Measurements from ENCODE around the gene VASP.
A peak's percentile ranks its signal among the peaks of the same experiment; 100 is the strongest.

VASP gene

DNA sequence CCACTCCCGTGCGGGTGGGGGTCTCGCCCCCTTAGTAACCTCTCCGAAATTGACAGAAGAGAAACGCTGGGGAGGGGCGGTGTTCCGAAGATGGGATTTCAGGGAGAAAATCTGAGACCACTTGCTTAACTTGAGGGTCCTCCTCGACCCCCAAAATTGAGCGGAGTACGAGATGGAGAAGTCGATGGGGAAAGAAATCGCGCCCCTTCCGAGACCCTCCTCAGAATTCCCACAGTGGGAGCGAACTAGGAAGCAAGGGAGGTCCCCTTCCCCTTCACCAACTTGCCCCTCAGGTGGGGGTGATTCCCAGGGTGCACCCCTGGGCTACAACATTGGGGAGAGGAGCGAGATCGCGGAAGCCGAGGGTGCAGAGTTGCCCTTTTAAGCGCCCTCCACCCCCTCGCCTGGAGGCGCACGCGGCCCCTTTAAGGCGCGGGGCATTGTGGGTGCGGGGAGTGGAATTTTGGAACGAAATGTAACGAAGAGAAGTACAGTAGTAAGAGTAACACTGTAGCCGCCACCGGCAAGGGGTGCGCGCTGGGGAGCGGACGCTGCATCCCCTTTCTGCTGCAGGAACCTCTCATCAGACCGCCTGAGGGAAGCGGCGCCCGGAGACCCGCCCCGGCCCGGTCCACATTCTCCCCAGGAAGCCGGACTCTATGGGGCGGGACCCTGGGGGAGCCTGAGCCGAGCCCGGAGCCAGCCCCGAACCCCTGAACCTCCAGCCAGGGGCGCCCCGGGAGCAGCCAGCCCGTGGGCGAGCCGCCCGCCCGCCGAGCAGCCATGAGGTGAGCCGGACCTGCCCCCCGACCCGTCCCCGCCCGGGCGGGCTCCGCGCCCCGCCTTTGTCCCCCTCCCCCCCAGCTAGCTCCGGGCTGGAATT lies at the start of gene VASP:
Gene VASP, plus strand, starts transcription at position 491 of the 883 bp plus-strand sequence. Its CDS starts 293 bp downstream, at position 784.
- DNase-seq, result peak; percentile 91

DNA sequence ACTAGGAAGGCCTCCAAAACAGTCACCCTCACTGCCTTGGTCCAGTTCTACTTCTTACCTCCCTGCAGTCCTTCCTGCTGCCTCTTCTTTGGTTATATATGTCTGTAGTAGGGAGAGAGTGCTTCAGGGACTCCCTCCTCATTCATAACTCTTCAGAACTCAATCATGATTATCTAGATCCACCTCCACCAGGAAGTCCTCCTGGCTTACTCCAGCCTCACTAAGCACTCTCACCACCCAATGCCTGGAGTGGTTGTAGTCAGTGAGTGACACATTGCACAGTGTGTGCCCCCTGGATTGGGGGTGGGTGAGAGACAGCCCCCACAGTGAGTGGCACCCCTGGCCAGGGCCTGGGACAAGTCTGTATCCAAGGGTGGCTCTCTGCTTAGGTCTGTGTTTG lies 49.5 kb upstream of the VASP start:
- no peak for DNase-seq

- DNase-seq, result no peak
Measured at GRCh38 chr19:45460807-45461347, 46.4 kb upstream of the VASP start.

GRCh38 chr19:45462174-45462573 lies 45.1 kb upstream of the VASP start:
- DNase-seq, result no peak

GRCh38 chr19:45463241-45463640 lies 44.0 kb upstream of the VASP start:
- no peak for DNase-seq

GRCh38 chr19:45464274-45464673 lies 43.0 kb upstream of the VASP start:
- DNase-seq, result no peak

GRCh38 chr19:45464852-45465441 lies 42.3 kb upstream of the VASP start:
- no peak for DNase-seq

- no peak for DNase-seq
Measured at GRCh38 chr19:45467115-45467455, 40.2 kb upstream of the VASP start.

GRCh38 chr19:45467456-45468158 lies 39.7 kb upstream of the VASP start, which contains the start of gene FOSB:
FOSB (plus strand) TSS chr19:45467996; CDS start chr19:45468587, 591 bp downstream.
- peak; percentile 99 for DNase-seq

DNA sequence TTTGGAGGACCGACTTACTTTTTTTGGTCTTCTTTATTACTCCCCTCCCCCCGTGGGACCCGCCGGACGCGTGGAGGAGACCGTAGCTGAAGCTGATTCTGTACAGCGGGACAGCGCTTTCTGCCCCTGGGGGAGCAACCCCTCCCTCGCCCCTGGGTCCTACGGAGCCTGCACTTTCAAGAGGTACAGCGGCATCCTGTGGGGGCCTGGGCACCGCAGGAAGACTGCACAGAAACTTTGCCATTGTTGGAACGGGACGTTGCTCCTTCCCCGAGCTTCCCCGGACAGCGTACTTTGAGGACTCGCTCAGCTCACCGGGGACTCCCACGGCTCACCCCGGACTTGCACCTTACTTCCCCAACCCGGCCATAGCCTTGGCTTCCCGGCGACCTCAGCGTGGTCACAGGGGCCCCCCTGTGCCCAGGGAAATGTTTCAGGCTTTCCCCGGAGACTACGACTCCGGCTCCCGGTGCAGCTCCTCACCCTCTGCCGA lies 39.1 kb upstream of the VASP start:
- no peak for DNase-seq

DNA sequence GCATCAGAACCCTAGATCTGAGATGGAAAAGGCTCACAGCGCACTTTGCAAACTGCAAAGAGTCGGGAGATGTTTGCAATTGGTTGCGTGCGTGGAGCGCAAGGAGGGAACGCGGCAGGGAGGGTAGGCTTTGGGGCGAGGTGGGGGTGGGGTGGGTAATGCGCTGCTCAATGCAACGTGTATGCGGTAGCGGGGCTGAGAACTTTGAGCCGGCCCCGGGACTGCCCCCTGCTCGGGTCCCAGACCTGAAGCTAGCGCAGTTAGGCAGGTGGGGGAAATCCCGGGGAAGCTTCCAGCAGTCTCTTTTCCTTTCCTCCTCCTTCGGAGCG lies 38.5 kb upstream of the VASP start:
- no peak for DNase-seq

DNA sequence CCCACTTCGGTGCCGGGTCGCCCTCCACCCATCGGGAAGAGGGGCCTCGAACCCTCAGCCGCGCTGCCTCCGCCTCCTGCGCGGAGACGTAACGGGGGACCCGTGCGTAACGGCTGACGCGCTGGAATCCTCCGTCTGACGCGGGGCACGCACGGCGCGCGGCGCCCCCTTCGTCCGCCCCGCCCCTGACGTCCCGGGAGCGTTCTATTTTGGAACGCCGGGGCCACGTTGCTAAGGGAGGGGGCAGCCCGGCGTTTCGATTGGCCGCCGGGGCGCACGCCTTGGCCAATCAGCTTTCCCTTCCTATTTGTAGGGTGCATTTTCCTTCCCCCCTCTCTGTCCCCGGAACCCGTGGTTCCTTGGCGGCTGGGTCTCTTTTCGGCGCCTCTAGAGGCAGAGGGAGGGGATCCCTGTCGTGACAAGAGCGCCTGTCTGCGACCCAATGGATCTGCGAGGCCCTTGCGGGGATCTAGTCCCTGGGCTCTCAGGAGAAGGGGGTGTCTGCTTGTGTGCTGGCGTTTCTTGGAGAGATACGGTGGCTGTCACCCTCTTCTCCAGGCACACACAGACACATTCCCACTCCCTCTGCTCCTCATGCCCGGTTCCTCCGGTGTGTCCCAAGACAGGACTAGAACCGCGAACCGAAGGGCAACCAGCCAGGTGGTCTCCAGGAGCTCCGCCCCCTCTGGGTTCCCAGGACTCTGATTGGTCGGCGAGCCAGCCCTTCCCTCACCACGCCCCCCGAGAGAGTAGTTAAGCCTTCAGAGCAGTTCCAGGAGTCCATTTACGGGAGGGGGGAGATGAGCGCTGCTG lies 37.9 kb upstream of the VASP start:
- DNase-seq, result peak; percentile 92

GRCh38 chr19:45469945-45470761 lies 37.1 kb upstream of the VASP start:
- no peak for DNase-seq

- no peak for DNase-seq
Measured at GRCh38 chr19:45470762-45471081, 36.6 kb upstream of the VASP start.

DNA sequence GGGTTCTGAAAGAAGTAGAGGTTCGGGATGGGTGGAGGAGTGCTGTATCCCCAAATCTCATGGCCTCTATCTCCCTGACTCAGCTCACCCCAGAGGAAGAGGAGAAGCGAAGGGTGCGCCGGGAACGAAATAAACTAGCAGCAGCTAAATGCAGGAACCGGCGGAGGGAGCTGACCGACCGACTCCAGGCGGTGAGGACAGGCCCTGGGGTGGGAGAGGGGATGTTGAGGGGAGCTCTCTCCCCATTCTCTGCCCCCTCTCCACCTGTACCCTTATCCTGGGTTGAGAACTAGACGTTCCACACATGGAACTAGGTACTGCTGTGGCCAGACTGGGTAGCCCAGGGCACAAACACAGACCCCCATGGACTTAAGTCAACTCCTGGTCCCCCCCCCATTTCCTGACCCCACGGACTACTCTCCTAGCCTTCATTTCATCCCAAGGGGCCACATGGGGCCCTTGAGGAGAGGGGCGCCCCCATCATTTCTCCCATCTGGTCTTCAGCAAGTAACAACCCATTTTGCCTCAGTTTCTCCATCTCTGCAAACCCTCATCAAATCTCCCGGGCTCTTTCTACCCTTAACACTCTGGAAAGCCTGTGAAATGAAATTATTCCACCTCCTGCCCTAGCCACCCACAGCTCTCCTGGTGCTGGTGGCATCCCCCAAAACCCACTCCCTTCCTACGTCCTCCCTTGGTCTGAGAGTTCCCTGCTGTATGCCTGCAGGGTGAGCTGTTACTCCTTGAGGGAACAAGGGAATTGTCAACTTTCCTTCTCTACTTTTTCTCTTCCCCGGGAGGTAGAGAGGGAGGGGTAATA lies 36.0 kb upstream of the VASP start:
- DNase-seq, result no peak

- peak; percentile 40 for DNase-seq
Measured at GRCh38 chr19:45471931-45472562, 35.2 kb upstream of the VASP start.

DNA sequence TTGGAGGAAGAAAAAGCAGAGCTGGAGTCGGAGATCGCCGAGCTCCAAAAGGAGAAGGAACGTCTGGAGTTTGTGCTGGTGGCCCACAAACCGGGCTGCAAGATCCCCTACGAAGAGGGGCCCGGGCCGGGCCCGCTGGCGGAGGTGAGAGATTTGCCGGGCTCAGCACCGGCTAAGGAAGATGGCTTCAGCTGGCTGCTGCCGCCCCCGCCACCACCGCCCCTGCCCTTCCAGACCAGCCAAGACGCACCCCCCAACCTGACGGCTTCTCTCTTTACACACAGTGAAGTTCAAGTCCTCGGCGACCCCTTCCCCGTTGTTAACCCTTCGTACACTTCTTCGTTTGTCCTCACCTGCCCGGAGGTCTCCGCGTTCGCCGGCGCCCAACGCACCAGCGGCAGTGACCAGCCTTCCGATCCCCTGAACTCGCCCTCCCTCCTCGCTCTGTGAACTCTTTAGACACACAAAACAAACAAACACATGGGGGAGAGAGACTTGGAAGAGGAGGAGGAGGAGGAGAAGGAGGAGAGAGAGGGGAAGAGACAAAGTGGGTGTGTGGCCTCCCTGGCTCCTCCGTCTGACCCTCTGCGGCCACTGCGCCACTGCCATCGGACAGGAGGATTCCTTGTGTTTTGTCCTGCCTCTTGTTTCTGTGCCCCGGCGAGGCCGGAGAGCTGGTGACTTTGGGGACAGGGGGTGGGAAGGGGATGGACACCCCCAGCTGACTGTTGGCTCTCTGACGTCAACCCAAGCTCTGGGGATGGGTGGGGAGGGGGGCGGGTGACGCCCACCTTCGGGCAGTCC lies 34.5 kb upstream of the VASP start:
- DNase-seq, result peak; percentile 51

GRCh38 chr19:45473367-45473681 lies 34.0 kb upstream of the VASP start:
- no peak for DNase-seq
